NCI-H446 treated with DMSO at 0.1 percent for 48 hours (cell line): ENCODE results near the gene ZFAND3.
A peak's percentile ranks its signal among the peaks of the same experiment; 100 is the strongest.
"Not testable (repeated sequence)": the region's sequence is repeated elsewhere in the genome, so short reads cannot be mapped to it uniquely, and the experiment has no call there.

ENCODE experiments used
- DNase-seq: peaks from one replicate; lab custom pipeline; 2025; lab: John Stamatoyannopoulos, UW

The ZFAND3 gene

GRCh38 chr6:38049861-38050397, 230.4 kb downstream of the ZFAND3 start:
- not testable (repeated sequence) for DNase-seq

- no peak for DNase-seq
Measured at GRCh38 chr6:38051819-38052434, 232.4 kb downstream of the ZFAND3 start.

GRCh38 chr6:38054527-38055202, 235.1 kb downstream of the ZFAND3 start:
- no peak for DNase-seq

GRCh38 chr6:38055203-38055589, 235.7 kb downstream of the ZFAND3 start:
- DNase-seq = no peak

GRCh38 chr6:38056361-38056760, 236.8 kb downstream of the ZFAND3 start:
- no peak for DNase-seq

- peak; percentile 79 for DNase-seq
Measured at GRCh38 chr6:38057994-38058393, 238.5 kb downstream of the ZFAND3 start.

GRCh38 chr6:38062066-38062465, 242.5 kb downstream of the ZFAND3 start:
- no peak for DNase-seq

GRCh38 chr6:38063973-38064372, 244.4 kb downstream of the ZFAND3 start:
- no peak for DNase-seq

GRCh38 chr6:38064431-38064830, 244.9 kb downstream of the ZFAND3 start:
- no peak for DNase-seq

- no peak for DNase-seq
Measured at GRCh38 chr6:38065734-38066305, 246.3 kb downstream of the ZFAND3 start.

- no peak for DNase-seq
Measured at GRCh38 chr6:38067263-38067980, 247.9 kb downstream of the ZFAND3 start.

GRCh38 chr6:38068854-38069590, 249.5 kb downstream of the ZFAND3 start:
- DNase-seq = peak; percentile 22

GRCh38 chr6:38077488-38078030, 258.0 kb downstream of the ZFAND3 start:
- no peak for DNase-seq

- no peak for DNase-seq
Measured at GRCh38 chr6:38078671-38079070, 259.1 kb downstream of the ZFAND3 start.

GRCh38 chr6:38079107-38079506, 259.6 kb downstream of the ZFAND3 start:
- no peak for DNase-seq

- DNase-seq = no peak
Measured at GRCh38 chr6:38079537-38079936, 260.0 kb downstream of the ZFAND3 start.

- no peak for DNase-seq
Measured at GRCh38 chr6:38080360-38080759, 260.8 kb downstream of the ZFAND3 start.

- no peak for DNase-seq
Measured at GRCh38 chr6:38080889-38081288, 261.4 kb downstream of the ZFAND3 start.

- no peak for DNase-seq
Measured at GRCh38 chr6:38085031-38085430, 265.5 kb downstream of the ZFAND3 start.

- DNase-seq = no peak
Measured at GRCh38 chr6:38086346-38086745, 266.8 kb downstream of the ZFAND3 start.

GRCh38 chr6:38088010-38088409, 268.5 kb downstream of the ZFAND3 start:
- DNase-seq = no peak

GRCh38 chr6:38088829-38089228, 269.3 kb downstream of the ZFAND3 start:
- no peak for DNase-seq
